Esophagus muscularis mucosa (tissue), 4 donors: ENCODE data around the gene SLC6A18. TPM values are rescaled to one million over a fixed set of nuclear protein-coding genes. Genes with fewer than 3 reads are reported as not detected.

Source experiments
- DNase-seq: peaks from one replicate; pipeline ENCODE4 v3.0.0-alpha.2; 2017; ENCODE audit errors: extremely low spot score
- H3K27ac ChIP-seq, 4 donors: fragments of 200-600 bp; sonication (generic); replicated peaks in 1 of 4; 1 replicate in 3 of 4; 2 replicates in 1 of 4; pipeline ENCODE4 v1.5.1; 2016 to 2019; ENCODE audit warnings: mild to moderate bottlenecking in 1 of 4
- H3K27me3 ChIP-seq, 4 donors: fragments of 200-600 bp; sonication (generic); one replicate each; pipeline versions ENCODE4 v1.5.1 to v1.6.0; 2016 to 2019
- H3K36me3 ChIP-seq, 4 donors: fragments of 200-600 bp; sonication (generic); one replicate each; pipeline ENCODE4 v1.5.1; 2016 to 2019
- H3K4me1 ChIP-seq, 4 donors: fragments of 200-600 bp; sonication (generic); one replicate each; pipeline ENCODE4 v1.5.1; 2016 to 2019
- H3K4me3 ChIP-seq, 4 donors: fragments of 200-600 bp; sonication (generic); 1 replicate in 2 of 4; 2 replicates in 2 of 4; pipeline ENCODE4 v1.5.1; 2016 to 2019; ENCODE audit warnings: mild to moderate bottlenecking in 4 of 4, moderate library complexity in 1 of 4
- H3K9me3 ChIP-seq, 4 donors: fragments of 200-600 bp; sonication (generic); 1 replicate in 3 of 4; 2 replicates in 1 of 4; pipeline ENCODE4 v1.5.1; 2016 to 2019
- CTCF ChIP-seq, 3 experiments: fragments of 200-600 bp in 2 of 3; fragments of 450-650 bp in 1 of 3; sonication (generic) in 2 of 3; IDR thresholded peaks; one replicate each; pipeline ENCODE4 v1.5.1; 2017 to 2019; ENCODE audit warnings: antibody characterized with exemption in 3 of 3, mild to moderate bottlenecking in 2 of 3, moderate library complexity in 1 of 3
- EP300 ChIP-seq: sonication (generic); formaldehyde crosslinking; IDR thresholded peaks from one replicate; pipeline ENCODE4 v1.6.1; 2017; ENCODE audit warnings: antibody characterized with exemption
- POLR2A ChIP-seq: fragments of 450-650 bp; IDR thresholded peaks from one replicate; pipeline ENCODE4 v1.6.1; 2017; ENCODE audit warnings: antibody characterized with exemption, moderate library complexity, mild to moderate bottlenecking, low read depth
- POLR2AphosphoS5 ChIP-seq, 2 donors: sonication (generic); formaldehyde crosslinking; IDR thresholded peaks; one replicate each; pipeline ENCODE4 v1.6.1; 2017; ENCODE audit warnings: antibody characterized with exemption in 2 of 2
- WGBS: methylation state at CpG from one replicate; pipeline ENCODE4 v1.1.5; 2018; 5-methylcytosine and 5-hydroxymethylcytosine counted together
- intact Hi-C: fragments of 100-400 bp; cut with DNase I; formaldehyde crosslinking; loops from one replicate; pipeline ENCODE4 v1.15.1; 2023
- total RNA-seq, 4 donors: library from RNA; depleted of rRNA; stranded (reverse); fragments of >200 nt; gene quantifications; one replicate each; pipeline versions ENCODE4 v1.1.0 to v1.2.1, GENCODE V29; 2016

SLC6A18 gene
- total RNA-seq, 4 donors from 2014 or later: not detected

- TF ChIP-seq EP300: no peak
- TF ChIP-seq POLR2A: no peak
- no peak for TF ChIP-seq CTCF (IDR thresholded peaks at IDR 0.05)
- H3K36me3 ChIP-seq: no peaks in the 10 kb centered on the region
- H3K4me1 ChIP-seq: peaks cover 0 to 11% (median 2%) of the 10 kb centered on the region in 4 donors
- WGBS: 76% methylated on average over 6 of the region's 6 CpGs
- peaks cover 0 to 90% (median 19%) of the 10 kb centered on the region in 4 donors for H3K27me3 ChIP-seq
- H3K4me3 ChIP-seq: no peak overlapping the region
- H3K9me3 ChIP-seq: no peaks in the 10 kb centered on the region
- DNase-seq: no peak
- intact Hi-C loops: no loop called here
- no peak overlapping the region for H3K27ac ChIP-seq
Observed at GRCh38 chr5:1247811-1248210, 22.6 kb downstream of the SLC6A18 start.

- TF ChIP-seq EP300 (no peak), POLR2A (no peak), CTCF (IDR thresholded peaks at IDR 0.05) (no peak), POLR2AphosphoS5 (IDR thresholded peaks at IDR 0.05) (no peak)
- intact Hi-C loops: no loop called here
- DNase-seq: no peak
- H3K4me3 ChIP-seq: no peak overlapping the region
- WGBS: 77% methylated on average over 13 of the region's 29 CpGs
- no peak overlapping the region for H3K27ac ChIP-seq
- no peaks in the 10 kb centered on the region for H3K9me3 ChIP-seq
- H3K4me1 ChIP-seq: peaks cover 0 to 11% (median 2%) of the 10 kb centered on the region in 4 donors
- no peaks in the 10 kb centered on the region for H3K36me3 ChIP-seq
- peaks cover 0 to 83% (median 19%) of the 10 kb centered on the region in 4 donors for H3K27me3 ChIP-seq
Observed at GRCh38 chr5:1249366-1250280, 24.4 kb downstream of the SLC6A18 start.

- Histone ChIP-seq H3K36me3 (no peaks in the 10 kb centered on the region), H3K4me1 (no peaks in the 10 kb centered on the region), H3K4me3 (no peak overlapping the region), H3K27ac (no peak overlapping the region), H3K9me3 (no peaks in the 10 kb centered on the region), H3K27me3 (peaks cover 0 to 62% (median 3%) of the 10 kb centered on the region in 4 donors)
- 69% methylated on average over 22 of the region's 27 CpGs for WGBS
- intact Hi-C loops: no loop called here
- no peak for DNase-seq
- no peak for TF ChIP-seq POLR2AphosphoS5 (IDR thresholded peaks at IDR 0.05)
- TF ChIP-seq EP300: no peak
- TF ChIP-seq POLR2A: no peak
Observed at GRCh38 chr5:1251678-1252580, 26.7 kb downstream of the SLC6A18 start.

- Histone ChIP-seq H3K9me3 (no peaks in the 10 kb centered on the region), H3K4me3 (no peak overlapping the region), H3K4me1 (no peaks in the 10 kb centered on the region), H3K27me3 (peaks cover 0 to 62% (median 0%) of the 10 kb centered on the region in 4 donors), H3K27ac (no peak overlapping the region), H3K36me3 (no peaks in the 10 kb centered on the region)
- 93% methylated on average over 9 of the region's 9 CpGs for WGBS
- TF ChIP-seq POLR2A (no peak), CTCF (IDR thresholded peaks at IDR 0.05) (no peak), EP300 (no peak), POLR2AphosphoS5 (IDR thresholded peaks at IDR 0.05) (no peak)
- intact Hi-C loops: no loop called here
- no peak for DNase-seq
Observed at GRCh38 chr5:1252681-1253080, 27.5 kb downstream of the SLC6A18 start.
